SK-N-SH treated with all-trans-retinoic acid at 6 μM for 48 hours (cell line): Measurements from ENCODE around the gene AKAP6.

ENCODE experiments used
- ATAC-seq: fragments of 200-7000 bp; cut with Tn5 transposase; 3 replicates; pipeline ENCODE4 v1.9.1; 2020; ENCODE audit warnings: mild to moderate bottlenecking, moderate library complexity
- ARNTL ChIP-seq: fragments of 450-650 bp; formaldehyde crosslinking; IDR thresholded peaks from 2 replicates; pipeline ENCODE4 v1.5.0; 2020; ENCODE audit warnings: low read depth, mild to moderate bottlenecking, moderate library complexity, borderline replicate concordance
- BACH2 ChIP-seq: fragments of 250-450 bp; sonication (Bioruptor Pico); IDR thresholded peaks from 2 replicates; pipeline ENCODE4 v1.9.0; 2021; ENCODE audit warnings: mild to moderate bottlenecking, borderline replicate concordance
- CREB5 ChIP-seq: fragments of 250-450 bp; sonication (Bioruptor Pico); IDR thresholded peaks from 2 replicates; pipeline ENCODE4 v1.5.1; 2020; ENCODE audit warnings: low read depth, mild to moderate bottlenecking, moderate library complexity
- CSDC2 ChIP-seq: fragments of 250-450 bp; sonication (Bioruptor Pico); IDR thresholded peaks from 2 replicates; pipeline ENCODE4 v1.5.0; 2020; ENCODE audit warnings: mild to moderate bottlenecking, moderate library complexity
- CSRNP3 ChIP-seq: fragments of 250-450 bp; sonication (Bioruptor Pico); IDR thresholded peaks from 2 replicates; pipeline ENCODE4 v1.5.1; 2021; ENCODE audit warnings: mild to moderate bottlenecking, moderate library complexity
- ESRRG ChIP-seq: fragments of 250-450 bp; sonication (Bioruptor Pico); IDR thresholded peaks from 2 replicates; pipeline ENCODE4 v1.6.1; 2021; ENCODE audit warnings: mild to moderate bottlenecking
- GLIS3 ChIP-seq: fragments of 250-450 bp; sonication (Bioruptor Pico); IDR thresholded peaks from 2 replicates; pipeline ENCODE4 v1.5.0; 2020; ENCODE audit warnings: mild to moderate bottlenecking, moderate library complexity
- ISL1 ChIP-seq: fragments of 250-450 bp; sonication (Bioruptor Pico); IDR thresholded peaks from 2 replicates; pipeline ENCODE4 v2.1.2; 2022; ENCODE audit warnings: mild to moderate bottlenecking, moderate library complexity
- OSR1 ChIP-seq: fragments of 250-450 bp; sonication (Bioruptor Pico); IDR thresholded peaks from 2 replicates; pipeline ENCODE4 v1.8.0; 2022; ENCODE audit warnings: moderate library complexity, mild to moderate bottlenecking, inconsistent platforms
- PATZ1 ChIP-seq: fragments of 250-450 bp; sonication (Bioruptor Pico); IDR thresholded peaks from 2 replicates; pipeline ENCODE4 v1.8.0; 2020; ENCODE audit warnings: mild to moderate bottlenecking, moderate library complexity, borderline replicate concordance
- PPARA ChIP-seq: fragments of 250-450 bp; sonication (Bioruptor Pico); IDR thresholded peaks from 2 replicates; pipeline ENCODE4 v1.5.0; 2020; ENCODE audit warnings: mild to moderate bottlenecking, borderline replicate concordance
- RARB ChIP-seq: fragments of 250-450 bp; sonication (Bioruptor Pico); IDR thresholded peaks from 2 replicates; pipeline ENCODE4 v1.8.0; 2021; ENCODE audit warnings: mild to moderate bottlenecking, moderate library complexity
- SNAI2 ChIP-seq: fragments of 250-450 bp; sonication (Bioruptor Pico); IDR thresholded peaks from 2 replicates; pipeline ENCODE4 v1.5.0; 2020; ENCODE audit warnings: mild to moderate bottlenecking, moderate library complexity
- TOX ChIP-seq: fragments of 250-450 bp; sonication (Bioruptor Pico); IDR thresholded peaks from 2 replicates; pipeline ENCODE4 v1.8.0; 2021; ENCODE audit warnings: mild to moderate bottlenecking, moderate library complexity, borderline replicate concordance
- ZC3H10 ChIP-seq: fragments of 250-450 bp; sonication (Bioruptor Pico); IDR thresholded peaks from 2 replicates; pipeline ENCODE4 v1.5.1; 2021; ENCODE audit warnings: mild to moderate bottlenecking, moderate library complexity
- ZFP3 ChIP-seq: fragments of 250-450 bp; sonication (Bioruptor Pico); IDR thresholded peaks from 2 replicates; pipeline ENCODE4 v1.5.0; 2020; ENCODE audit warnings: mild to moderate bottlenecking, moderate library complexity
- ZFP30 ChIP-seq: fragments of 450-650 bp; formaldehyde crosslinking; IDR thresholded peaks from 2 replicates; pipeline ENCODE4 v1.5.0; 2022; ENCODE audit warnings: mild to moderate bottlenecking, moderate library complexity
- ZNF565 ChIP-seq: fragments of 450-650 bp; formaldehyde crosslinking; conservative IDR thresholded peaks from 2 replicates; pipeline ENCODE4 v1.5.0; 2020; ENCODE audit warnings: low read depth, mild to moderate bottlenecking, moderate library complexity
- ZNF70 ChIP-seq: fragments of 450-650 bp; formaldehyde crosslinking; IDR thresholded peaks from 2 replicates; pipeline ENCODE4 v1.5.0; 2020; ENCODE audit warnings: mild to moderate bottlenecking, moderate library complexity
- TF ChIP-seq, protein P1 (sequence below): fragments of 250-450 bp; sonication (Bioruptor Pico); IDR thresholded peaks from 2 replicates; pipeline ENCODE4 v1.8.0; 2021; ENCODE audit warnings: low read depth, mild to moderate bottlenecking, moderate library complexity, borderline replicate concordance
- TF ChIP-seq, protein P2 (sequence below): fragments of 250-450 bp; sonication (Bioruptor Pico); IDR thresholded peaks from 2 replicates; pipeline ENCODE4 v1.5.0; 2020; ENCODE audit warnings: mild to moderate bottlenecking, moderate library complexity

AKAP6 gene

GRCh38 chr14:32382704-32383103, 53.6 kb downstream of the AKAP6 start:
- TF ChIP-seq, protein P1, sequence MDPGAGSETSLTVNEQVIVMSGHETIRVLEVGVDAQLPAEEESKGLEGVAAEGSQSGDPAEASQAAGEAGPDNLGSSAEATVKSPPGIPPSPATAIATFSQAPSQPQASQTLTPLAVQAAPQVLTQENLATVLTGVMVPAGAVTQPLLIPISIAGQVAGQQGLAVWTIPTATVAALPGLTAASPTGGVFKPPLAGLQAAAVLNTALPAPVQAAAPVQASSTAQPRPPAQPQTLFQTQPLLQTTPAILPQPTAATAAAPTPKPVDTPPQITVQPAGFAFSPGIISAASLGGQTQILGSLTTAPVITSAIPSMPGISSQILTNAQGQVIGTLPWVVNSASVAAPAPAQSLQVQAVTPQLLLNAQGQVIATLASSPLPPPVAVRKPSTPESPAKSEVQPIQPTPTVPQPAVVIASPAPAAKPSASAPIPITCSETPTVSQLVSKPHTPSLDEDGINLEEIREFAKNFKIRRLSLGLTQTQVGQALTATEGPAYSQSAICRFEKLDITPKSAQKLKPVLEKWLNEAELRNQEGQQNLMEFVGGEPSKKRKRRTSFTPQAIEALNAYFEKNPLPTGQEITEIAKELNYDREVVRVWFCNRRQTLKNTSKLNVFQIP, result no peak
- no peak for TF ChIP-seq CSRNP3 (CRISPR knock-in tag)
- TF ChIP-seq ZFP3 (CRISPR knock-in tag), result no peak
- no peak for TF ChIP-seq TOX (CRISPR knock-in tag)
- no peak for TF ChIP-seq ZC3H10 (CRISPR knock-in tag)
- TF ChIP-seq ESRRG (CRISPR knock-in tag), result no peak
- TF ChIP-seq SNAI2 (CRISPR knock-in tag), result no peak
- TF ChIP-seq, protein P2, sequence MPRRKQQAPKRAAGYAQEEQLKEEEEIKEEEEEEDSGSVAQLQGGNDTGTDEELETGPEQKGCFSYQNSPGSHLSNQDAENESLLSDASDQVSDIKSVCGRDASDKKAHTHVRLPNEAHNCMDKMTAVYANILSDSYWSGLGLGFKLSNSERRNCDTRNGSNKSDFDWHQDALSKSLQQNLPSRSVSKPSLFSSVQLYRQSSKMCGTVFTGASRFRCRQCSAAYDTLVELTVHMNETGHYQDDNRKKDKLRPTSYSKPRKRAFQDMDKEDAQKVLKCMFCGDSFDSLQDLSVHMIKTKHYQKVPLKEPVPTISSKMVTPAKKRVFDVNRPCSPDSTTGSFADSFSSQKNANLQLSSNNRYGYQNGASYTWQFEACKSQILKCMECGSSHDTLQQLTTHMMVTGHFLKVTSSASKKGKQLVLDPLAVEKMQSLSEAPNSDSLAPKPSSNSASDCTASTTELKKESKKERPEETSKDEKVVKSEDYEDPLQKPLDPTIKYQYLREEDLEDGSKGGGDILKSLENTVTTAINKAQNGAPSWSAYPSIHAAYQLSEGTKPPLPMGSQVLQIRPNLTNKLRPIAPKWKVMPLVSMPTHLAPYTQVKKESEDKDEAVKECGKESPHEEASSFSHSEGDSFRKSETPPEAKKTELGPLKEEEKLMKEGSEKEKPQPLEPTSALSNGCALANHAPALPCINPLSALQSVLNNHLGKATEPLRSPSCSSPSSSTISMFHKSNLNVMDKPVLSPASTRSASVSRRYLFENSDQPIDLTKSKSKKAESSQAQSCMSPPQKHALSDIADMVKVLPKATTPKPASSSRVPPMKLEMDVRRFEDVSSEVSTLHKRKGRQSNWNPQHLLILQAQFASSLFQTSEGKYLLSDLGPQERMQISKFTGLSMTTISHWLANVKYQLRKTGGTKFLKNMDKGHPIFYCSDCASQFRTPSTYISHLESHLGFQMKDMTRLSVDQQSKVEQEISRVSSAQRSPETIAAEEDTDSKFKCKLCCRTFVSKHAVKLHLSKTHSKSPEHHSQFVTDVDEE, result no peak
- no peak for TF ChIP-seq CREB5
- TF ChIP-seq ZNF70 (CRISPR knock-in tag), result no peak
- TF ChIP-seq ARNTL (CRISPR knock-in tag), result no peak
- TF ChIP-seq RARB (CRISPR knock-in tag), result no peak
- no peak for TF ChIP-seq PPARA (CRISPR knock-in tag)
- TF ChIP-seq BACH2 (CRISPR knock-in tag), result no peak
- TF ChIP-seq ZFP30 (CRISPR knock-in tag), result no peak
- TF ChIP-seq ZNF565 (CRISPR knock-in tag), result no peak
- TF ChIP-seq ISL1 (CRISPR knock-in tag), result no peak
- peak; percentile 100 for ATAC-seq

- TF ChIP-seq ISL1 (CRISPR knock-in tag) (no peak), ZC3H10 (CRISPR knock-in tag) (no peak), CSDC2 (CRISPR knock-in tag) (no peak), PPARA (CRISPR knock-in tag) (no peak), ZFP3 (CRISPR knock-in tag) (no peak), CSRNP3 (CRISPR knock-in tag) (no peak), OSR1 (CRISPR knock-in tag) (no peak), TOX (CRISPR knock-in tag) (no peak), ZNF70 (CRISPR knock-in tag) (no peak)
- ATAC-seq, result no peak
Observed at GRCh38 chr14:32383364-32384009, 54.4 kb downstream of the AKAP6 start.

GRCh38 chr14:32384464-32384863, 55.4 kb downstream of the AKAP6 start:
- no peak for ATAC-seq
- TF ChIP-seq ZNF70 (CRISPR knock-in tag), result no peak
- no peak for TF ChIP-seq ZNF565 (CRISPR knock-in tag)
- no peak for TF ChIP-seq ZC3H10 (CRISPR knock-in tag)
- TF ChIP-seq PPARA (CRISPR knock-in tag), result no peak
- no peak for TF ChIP-seq BACH2 (CRISPR knock-in tag)
- no peak for TF ChIP-seq PATZ1 (CRISPR knock-in tag)
- TF ChIP-seq, protein P2, result no peak
- no peak for TF ChIP-seq RARB (CRISPR knock-in tag)
- TF ChIP-seq CREB5, result no peak
- TF ChIP-seq OSR1 (CRISPR knock-in tag), result no peak
- no peak for TF ChIP-seq ISL1 (CRISPR knock-in tag)
- no peak for TF ChIP-seq ESRRG (CRISPR knock-in tag)
- no peak for TF ChIP-seq GLIS3
